Endometrium (tissue), 2 donors: ENCODE results near the gene RSPRY1.

Experiments used
- FAIRE-seq: peaks from 2 replicates; lab custom pipeline; 2012; peaks lifted over from hg19 to GRCh38; lab: Jason Lieb, UNC
- donor health status: control.
- donor health status: control.

Gene RSPRY1

GRCh38 chr16:57152096-57153093 is 33.7 kb upstream of the RSPRY1 start:
- FAIRE-seq: no peak

DNA sequence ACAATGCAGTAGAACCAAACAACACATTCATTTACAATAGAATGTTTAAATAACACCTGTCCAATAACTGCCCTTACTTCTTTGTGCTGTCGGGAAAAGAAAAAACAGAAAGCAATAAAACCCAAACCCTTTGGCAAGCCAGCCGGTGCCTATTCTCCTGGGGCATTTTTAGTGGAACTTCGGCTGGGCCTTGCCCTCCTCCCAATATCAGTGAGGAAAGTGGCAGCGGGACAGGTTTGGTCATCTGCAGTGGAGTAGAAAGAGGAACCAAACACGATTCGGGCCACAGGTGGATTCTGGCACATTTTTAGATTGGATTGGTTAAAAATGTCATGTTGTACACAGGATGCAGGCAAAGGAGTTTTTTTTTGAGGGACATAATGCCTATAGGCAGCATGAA is 32.3 kb upstream of the RSPRY1 start:
- FAIRE-seq: no peak

DNA sequence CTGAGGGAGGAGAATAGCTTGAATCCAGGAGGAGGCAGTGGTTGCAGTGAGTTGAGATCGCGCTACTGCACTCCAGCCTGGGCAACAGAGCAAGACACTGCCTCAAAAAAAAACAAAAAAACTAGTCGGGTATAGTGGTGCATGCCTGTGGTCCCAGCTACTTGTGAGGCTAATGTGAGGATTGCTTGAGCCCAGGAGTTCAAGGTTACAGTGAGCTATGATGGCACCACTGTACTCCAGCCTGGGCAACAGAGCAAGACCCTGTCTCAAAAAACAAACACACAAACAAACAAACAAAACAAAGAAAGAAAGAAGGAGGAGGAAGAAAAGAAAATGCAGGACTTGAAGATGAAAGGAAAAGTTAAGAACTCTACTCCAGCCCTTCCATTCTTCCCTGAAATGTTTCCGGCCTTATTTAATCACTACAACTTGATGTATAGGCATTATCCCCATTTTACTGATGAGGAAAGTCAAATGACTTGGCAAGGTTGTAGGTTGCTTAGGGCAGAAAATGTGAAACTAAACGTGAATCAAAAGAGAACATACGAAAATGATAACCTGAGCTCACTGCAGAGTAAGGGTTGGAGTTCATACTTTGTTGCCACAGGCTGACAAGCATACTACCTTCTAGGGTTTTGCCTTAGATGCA is 30.3 kb upstream of the RSPRY1 start:
- FAIRE-seq: no peak

DNA sequence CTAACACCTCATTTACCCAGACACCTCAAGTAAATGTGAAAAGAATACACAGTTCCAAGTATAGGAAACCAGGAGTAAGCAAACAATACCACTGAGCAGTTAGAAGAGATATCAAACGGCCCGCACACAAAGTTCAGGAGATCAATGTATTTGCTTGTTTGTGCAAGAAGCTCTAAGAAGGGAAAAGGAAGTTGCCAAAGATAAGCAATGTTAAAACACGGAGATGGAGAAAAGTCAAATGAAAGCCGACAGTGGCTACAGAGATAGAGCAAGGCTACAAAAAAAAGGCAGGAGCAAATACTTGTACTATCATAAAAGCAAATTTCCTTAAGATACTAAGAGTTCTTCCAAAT is 29.8 kb upstream of the RSPRY1 start:
- FAIRE-seq: no peak

GRCh38 chr16:57157533-57157932 is 28.6 kb upstream of the RSPRY1 start:
- FAIRE-seq: no peak

GRCh38 chr16:57159447-57159846 is 26.7 kb upstream of the RSPRY1 start:
- FAIRE-seq: no peak

DNA sequence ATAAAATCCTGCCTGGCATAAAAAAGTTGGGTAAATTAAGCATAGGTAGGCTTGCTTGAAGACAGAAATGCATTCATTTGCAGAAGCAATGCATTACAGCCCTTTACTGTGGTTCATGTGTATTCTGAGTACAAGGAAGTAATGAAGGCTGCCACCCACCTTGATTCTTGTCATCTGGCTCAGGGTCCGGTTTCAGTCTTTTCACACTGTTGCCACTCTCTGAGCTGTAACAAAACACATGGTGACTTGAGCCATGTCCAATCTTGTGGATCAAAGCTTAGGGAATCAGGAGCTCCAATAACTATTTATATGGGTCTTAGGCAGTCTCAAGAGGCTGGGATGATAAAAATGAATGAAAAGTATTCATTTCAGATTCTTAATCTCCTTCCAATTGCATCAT is 22.3 kb upstream of the RSPRY1 start:
- FAIRE-seq: no peak

GRCh38 chr16:57165483-57165882 is 20.6 kb upstream of the RSPRY1 start:
- no peak for FAIRE-seq

DNA sequence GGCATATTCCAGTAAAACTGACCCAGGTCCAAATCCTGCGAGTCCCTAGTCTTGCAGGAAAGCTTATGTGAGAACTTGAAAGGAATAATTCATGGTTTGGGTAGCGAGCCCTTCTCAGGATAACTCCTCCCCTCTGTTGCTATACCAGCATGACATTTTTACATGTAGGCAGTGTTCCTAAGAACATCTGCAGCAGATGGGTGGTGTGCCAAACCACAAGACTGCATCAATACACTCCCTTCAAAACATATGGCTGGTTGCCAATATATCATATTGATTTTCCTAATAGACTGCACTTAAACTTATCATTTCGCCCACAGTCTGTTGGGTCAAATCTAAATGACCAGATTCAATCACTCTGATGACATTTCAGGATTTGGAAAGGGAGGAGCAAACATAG is 20.2 kb upstream of the RSPRY1 start:
- FAIRE-seq: no peak

GRCh38 chr16:57166451-57166850 is 19.7 kb upstream of the RSPRY1 start:
- no peak for FAIRE-seq

DNA sequence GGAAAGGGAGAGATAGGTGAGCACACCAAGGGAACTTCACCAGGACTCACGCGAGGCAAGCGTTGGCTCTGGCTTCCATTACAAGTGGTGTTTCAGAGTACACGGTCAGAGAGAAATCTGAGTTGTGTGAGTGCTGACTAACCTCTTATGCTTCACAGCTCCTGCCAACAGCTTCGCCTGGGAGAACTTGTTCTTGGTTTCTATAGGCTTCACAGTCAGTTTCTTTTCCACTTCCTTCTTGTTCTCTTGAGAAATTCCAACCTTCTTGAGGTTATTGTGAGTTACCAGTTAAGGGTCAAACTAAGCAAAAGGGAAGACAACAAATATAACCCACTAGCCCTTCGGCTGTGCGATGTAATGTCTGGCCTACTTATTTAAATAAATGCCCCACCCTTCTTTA is 19.2 kb upstream of the RSPRY1 start:
- FAIRE-seq: no peak

- no peak for FAIRE-seq
These were observed 18.6 kb upstream of the RSPRY1 start for GRCh38 chr16:57167538-57167937.

- FAIRE-seq: peak; percentile 51
These were observed 18.2 kb upstream of the RSPRY1 start for GRCh38 chr16:57167953-57168352.

DNA sequence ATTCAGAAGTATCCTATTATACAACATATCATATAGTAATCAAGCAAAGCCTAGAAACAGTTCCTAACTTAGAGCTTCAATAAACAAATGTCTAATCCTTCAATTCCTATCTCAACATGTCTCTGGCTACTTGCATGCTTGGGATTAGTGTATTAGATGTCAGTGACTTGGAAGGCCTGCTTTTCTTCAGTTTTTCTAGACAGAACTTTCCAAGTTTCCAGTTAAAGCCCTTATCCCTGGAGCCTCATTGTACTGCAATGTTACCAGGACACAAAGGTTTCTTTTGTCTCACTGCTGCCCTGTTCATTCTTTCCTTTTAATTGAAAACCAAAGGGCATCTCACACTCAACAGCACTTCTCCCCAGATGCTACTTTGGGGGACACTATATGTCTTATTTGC is 16.8 kb upstream of the RSPRY1 start:
- no peak for FAIRE-seq

- no peak for FAIRE-seq
These were observed 13.3 kb upstream of the RSPRY1 start for GRCh38 chr16:57172721-57173290.

DNA sequence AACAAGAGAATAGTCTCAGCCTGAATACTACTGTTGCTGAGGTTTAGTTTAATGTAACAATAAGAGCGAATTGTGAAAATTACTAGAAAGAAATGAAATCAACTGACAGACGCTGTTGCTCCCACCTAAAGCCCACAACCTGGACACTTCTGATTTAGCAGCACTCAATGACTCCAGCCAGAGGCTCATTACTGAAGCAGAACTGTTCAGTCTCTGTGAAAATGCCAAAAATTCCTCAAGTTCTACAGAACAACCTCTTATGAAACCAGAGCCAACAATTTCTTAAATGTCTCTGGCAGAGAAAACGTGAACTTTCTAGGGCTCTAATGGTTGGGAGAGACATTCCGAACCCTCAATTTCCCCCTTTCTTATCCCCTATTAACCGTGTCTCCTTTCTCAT is 10.2 kb upstream of the RSPRY1 start:
- no peak for FAIRE-seq

- no peak for FAIRE-seq
These were observed 7.9 kb upstream of the RSPRY1 start for GRCh38 chr16:57178196-57178595.

DNA sequence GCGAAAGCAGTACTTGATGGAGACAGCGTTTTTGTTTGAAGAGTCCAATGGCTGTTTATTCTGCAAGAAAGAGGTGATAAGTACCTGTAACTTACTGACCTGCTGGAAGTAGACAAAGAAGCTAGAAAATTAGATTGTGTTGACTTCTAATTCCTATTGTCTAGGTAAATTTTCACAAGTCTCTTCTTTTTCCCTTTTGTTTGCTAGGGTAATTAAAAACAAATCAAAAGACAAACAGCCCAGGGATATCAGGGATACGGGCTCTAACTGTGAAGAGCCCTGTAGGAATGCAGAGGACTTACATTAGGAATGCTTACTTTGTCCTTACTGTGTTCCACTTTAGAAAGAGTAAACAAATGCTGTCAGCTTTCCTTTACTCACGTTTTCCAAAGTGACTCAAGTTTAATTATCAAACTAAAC is 7.3 kb upstream of the RSPRY1 start:
- no peak for FAIRE-seq

- FAIRE-seq: no peak
These were observed 6.8 kb upstream of the RSPRY1 start for GRCh38 chr16:57179215-57179828.

DNA sequence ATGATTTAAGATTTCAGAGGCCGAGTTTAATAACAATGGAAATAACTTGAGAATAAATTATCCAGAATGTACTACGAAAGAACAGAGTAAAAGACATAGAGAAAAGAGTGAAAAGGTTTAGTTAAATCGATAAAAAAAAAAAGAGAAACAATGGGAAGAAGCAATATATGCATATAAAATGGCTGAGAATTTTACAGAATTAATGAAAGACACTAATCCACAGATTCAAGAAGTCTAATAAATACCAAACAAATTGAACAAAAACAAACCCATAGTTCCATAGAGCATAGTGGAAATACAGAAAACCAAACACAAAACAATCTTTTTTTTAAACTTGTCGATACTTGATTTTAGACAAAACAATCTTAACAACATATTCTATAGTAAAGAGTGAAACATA is 2.0 kb upstream of the RSPRY1 start:
- FAIRE-seq: no peak

DNA sequence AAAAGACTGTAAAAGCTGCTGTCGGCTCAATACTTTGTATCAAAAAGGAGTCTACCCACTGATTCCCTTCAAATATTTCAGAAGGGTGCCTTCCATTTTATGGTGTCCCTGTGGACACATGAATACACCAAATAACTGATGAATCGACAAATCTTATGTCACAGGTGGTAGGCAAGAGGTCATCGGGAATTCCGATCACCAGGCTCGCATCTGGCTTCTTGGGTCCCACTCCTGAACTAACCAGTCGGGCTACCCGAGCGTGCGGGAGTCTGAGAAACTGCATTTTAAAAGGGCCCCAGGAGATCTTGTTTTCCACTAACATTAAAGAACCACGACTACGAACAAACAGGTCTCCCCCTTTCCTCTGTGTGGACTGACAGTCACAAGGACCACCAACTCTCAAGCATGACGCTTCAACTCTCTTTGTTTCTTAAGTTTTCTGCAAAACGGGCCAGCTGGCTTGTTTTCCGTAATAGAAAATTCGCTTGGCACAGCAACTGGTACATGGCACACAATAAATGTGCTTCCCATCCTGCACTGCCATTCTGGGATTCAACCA is 1.2 kb upstream of the RSPRY1 start:
- no peak for FAIRE-seq

DNA sequence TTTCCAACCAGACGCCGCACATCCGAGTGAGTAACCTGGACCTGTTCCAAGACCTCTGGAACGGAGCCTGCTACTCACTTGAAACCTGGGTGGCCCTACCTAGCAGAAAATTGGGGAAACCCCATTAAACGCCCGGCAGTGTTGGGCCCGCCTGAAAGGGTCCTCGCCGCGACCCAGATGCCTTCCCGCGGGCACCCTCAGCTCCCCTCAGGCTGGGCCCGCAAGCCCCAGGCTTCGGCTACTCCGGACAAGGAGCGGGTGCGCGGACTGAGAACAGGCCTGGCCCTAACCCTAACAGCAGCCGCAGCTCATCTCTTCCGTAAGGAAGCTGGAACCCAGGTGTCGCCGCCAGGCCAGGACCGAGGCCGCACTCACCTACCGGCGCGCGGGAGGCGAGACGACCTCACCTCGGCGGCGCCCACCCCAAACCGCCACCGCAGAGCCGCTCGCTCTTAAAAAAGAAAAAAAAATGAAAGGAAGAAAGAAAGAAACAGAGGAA is 634 bp upstream of the RSPRY1 start:
- FAIRE-seq: no peak
